Thoracic aorta (tissue), 2 donors: ENCODE measurements around the gene RPL13. TPM values are rescaled to one million over a fixed set of nuclear protein-coding genes. Genes with fewer than 3 reads are reported as not detected.

ENCODE experiments used
- ATAC-seq: fragments of 150-250 bp; one replicate; pipeline ENCODE4 v1.8.0; 2017; ENCODE audit warnings: low read depth; ENCODE audit not compliant: insufficient number of reproducible peaks, low FRiP score
- DNase-seq: peaks from one replicate; pipeline ENCODE4 v3.0.0-alpha.2; 2020; ENCODE audit warnings: low spot score
- H3K27ac ChIP-seq, 2 donors: fragments of 200-600 bp; sonication (generic); 1 replicate in 1 of 2; 2 replicates in 1 of 2; pipeline ENCODE4 v1.5.1; 2016; ENCODE audit warnings: mild to moderate bottlenecking in 2 of 2, moderate library complexity in 2 of 2
- H3K27me3 ChIP-seq: fragments of 200-600 bp; sonication (generic); replicated peaks from 2 replicates; pipeline ENCODE4 v1.6.0; 2016; ENCODE audit warnings: mild to moderate bottlenecking; ENCODE audit not compliant: insufficient read depth
- H3K36me3 ChIP-seq: fragments of 200-600 bp; sonication (generic); one replicate; pipeline ENCODE4 v1.5.1; 2016
- H3K4me1 ChIP-seq, 2 donors: fragments of 200-600 bp; sonication (generic); 1 replicate in 1 of 2; 2 replicates in 1 of 2; pipeline versions ENCODE4 v1.5.1 to v1.6.0; 2016; ENCODE audit warnings: low read depth in 2 of 2, mild to moderate bottlenecking in 1 of 2; ENCODE audit not compliant: control insufficient read depth in 1 of 2
- H3K4me3 ChIP-seq: fragments of 200-600 bp; sonication (generic); 2 replicates; pipeline ENCODE4 v1.5.1; 2016; ENCODE audit warnings: mild to moderate bottlenecking
- H3K9me3 ChIP-seq: fragments of 200-600 bp; sonication (generic); 2 replicates; pipeline ENCODE4 v1.5.1; 2016
- CTCF ChIP-seq: fragments of 200-600 bp; sonication (generic); IDR thresholded peaks from one replicate; pipeline ENCODE4 v1.5.1; 2019; ENCODE audit warnings: antibody characterized with exemption
- total RNA-seq, 2 donors: library from RNA; depleted of rRNA; stranded (reverse); fragments of >200 nt; gene quantifications; one replicate each; pipeline versions ENCODE4 v1.1.0 to v1.2.3, GENCODE V29; 2016

RPL13 gene
- total RNA-seq, 2 donors from 2014 or later = 3,914 to 4,192 TPM

GRCh38 chr16:89596957-89597649 is 36.6 kb downstream of the RPL13 start:
- TF ChIP-seq CTCF = no peak

GRCh38 chr16:89598199-89598598 is 37.7 kb downstream of the RPL13 start:
- no peak overlapping the region for H3K27ac ChIP-seq
- H3K4me3 ChIP-seq = no peak overlapping the region
- H3K9me3 ChIP-seq = no peaks in the 10 kb centered on the region
- DNase-seq (no peak), ATAC-seq (no peak)
- TF ChIP-seq CTCF = no peak
- no peaks in the 10 kb centered on the region for H3K36me3 ChIP-seq
- peaks cover 4 to 13% of the 10 kb centered on the region in 2 donors for H3K4me1 ChIP-seq
- H3K27me3 ChIP-seq = no peaks in the 10 kb centered on the region

More at GRCh38 chr16:89596957-89597649, 36.6 kb downstream of the RPL13 start:
- Histone ChIP-seq H3K27me3 (no peaks in the 10 kb centered on the region), H3K9me3 (no peaks in the 10 kb centered on the region), H3K27ac (no peak overlapping the region), H3K4me3 (no peak overlapping the region), H3K4me1 (peaks cover 0 to 4% of the 10 kb centered on the region in 2 donors), H3K36me3 (no peaks in the 10 kb centered on the region)
- DNase-seq (no peak), ATAC-seq (no peak)

GRCh38 chr16:89599451-89599858 is 39.0 kb downstream of the RPL13 start:
- ATAC-seq (no peak), DNase-seq (no peak)
- no peak for TF ChIP-seq CTCF
- no peak overlapping the region for H3K4me3 ChIP-seq
- no peaks in the 10 kb centered on the region for H3K9me3 ChIP-seq
- H3K4me1 ChIP-seq = peaks cover 4 to 13% of the 10 kb centered on the region in 2 donors
- no peak overlapping the region for H3K27ac ChIP-seq
- no peaks in the 10 kb centered on the region for H3K27me3 ChIP-seq
- H3K36me3 ChIP-seq = no peaks in the 10 kb centered on the region

- Histone ChIP-seq H3K9me3 (no peaks in the 10 kb centered on the region), H3K4me1 (peaks cover 4 to 13% of the 10 kb centered on the region in 2 donors), H3K4me3 (no peak overlapping the region), H3K27me3 (no peaks in the 10 kb centered on the region), H3K36me3 (no peaks in the 10 kb centered on the region), H3K27ac (no peak overlapping the region)
- no peak for TF ChIP-seq CTCF
- DNase-seq (no peak), ATAC-seq (no peak)
Measured at GRCh38 chr16:89599902-89600301, 39.4 kb downstream of the RPL13 start.

GRCh38 chr16:89600427-89600826 is 39.9 kb downstream of the RPL13 start:
- no peak for ATAC-seq
- Histone ChIP-seq H3K4me3 (no peak overlapping the region), H3K27ac (no peak overlapping the region), H3K9me3 (no peaks in the 10 kb centered on the region), H3K4me1 (peaks cover 4 to 13% of the 10 kb centered on the region in 2 donors), H3K36me3 (no peaks in the 10 kb centered on the region), H3K27me3 (no peaks in the 10 kb centered on the region)
- DNase-seq = no peak
- TF ChIP-seq CTCF = no peak
